HG03442 (cell line): Measurements from ENCODE around the gene MYCT1.

Source experiments
- ATAC-seq: cut with Tn5 transposase; IDR thresholded peaks from one replicate; pipeline ENCODE4 v1.9.1; 2021; ENCODE audit warnings: mild to moderate bottlenecking, moderate library complexity; ENCODE audit not compliant: unreplicated experiment

The MYCT1 gene

GRCh38 chr6:152721956-152722355, 24.3 kb downstream of the MYCT1 start:
- no peak for ATAC-seq

GRCh38 chr6:152723398-152723797, 25.7 kb downstream of the MYCT1 start:
- no peak for ATAC-seq

GRCh38 chr6:152726313-152726712, 28.6 kb downstream of the MYCT1 start:
- ATAC-seq: no peak

- no peak for ATAC-seq
Measured at GRCh38 chr6:152727507-152727906, 29.8 kb downstream of the MYCT1 start.

- ATAC-seq: no peak
Measured at GRCh38 chr6:152734630-152735029, 36.9 kb downstream of the MYCT1 start.

- ATAC-seq: no peak
Measured at GRCh38 chr6:152736687-152737273, 39.1 kb downstream of the MYCT1 start.

- no peak for ATAC-seq
Measured at GRCh38 chr6:152745509-152746171, 47.9 kb downstream of the MYCT1 start.

GRCh38 chr6:152746172-152746553, 48.5 kb downstream of the MYCT1 start:
- no peak for ATAC-seq

- ATAC-seq: no peak
Measured at GRCh38 chr6:152748843-152749242, 51.1 kb downstream of the MYCT1 start.

GRCh38 chr6:152749336-152749735, 51.6 kb downstream of the MYCT1 start:
- ATAC-seq: no peak

- no peak for ATAC-seq
Measured at GRCh38 chr6:152750694-152751093, 53.0 kb downstream of the MYCT1 start, which contains the start of gene VIP. TSS of gene VIP (plus strand) at chr6:152750797. CDS start at chr6:152752178, 1,381 bp downstream.

- no peak for ATAC-seq
Measured at GRCh38 chr6:152765331-152765730, 67.6 kb downstream of the MYCT1 start.

- no peak for ATAC-seq
Measured at GRCh38 chr6:152769159-152769558, 71.5 kb downstream of the MYCT1 start.

- no peak for ATAC-seq
Measured at GRCh38 chr6:152769993-152770392, 72.3 kb downstream of the MYCT1 start.

- no peak for ATAC-seq
Measured at GRCh38 chr6:152771061-152771687, 73.5 kb downstream of the MYCT1 start.
